Nephron progenitor cell (in vitro differentiated cells): ENCODE data around the gene SLC25A21.
"Not testable (repeated sequence)": the region's sequence is repeated elsewhere in the genome, so short reads cannot be mapped to it uniquely, and the experiment has no call there.

Experiments used
- DNase-seq: peaks from one replicate; pipeline ENCODE4 v3.0.0; 2021
- H3K27ac Mint-ChIP-seq: 2 replicates; pipeline ENCODE4 v1.8.0; 2021; ENCODE audit warnings: mild to moderate bottlenecking, moderate library complexity, mixed read lengths
- H3K27me3 Mint-ChIP-seq: 2 replicates; pipeline ENCODE4 v1.8.0; 2021; ENCODE audit warnings: mild to moderate bottlenecking, low read depth, mixed read lengths; ENCODE audit not compliant: poor library complexity
- H3K36me3 Mint-ChIP-seq: 2 replicates; pipeline ENCODE4 v1.8.0; 2021; ENCODE audit warnings: low read depth, mixed read lengths
- H3K4me1 Mint-ChIP-seq: 2 replicates; pipeline ENCODE4 v1.8.0; 2021; ENCODE audit warnings: mixed read lengths
- H3K4me3 Mint-ChIP-seq: 2 replicates; pipeline ENCODE4 v1.8.0; 2021; ENCODE audit warnings: mild to moderate bottlenecking, moderate library complexity, mixed read lengths
- H3K9me3 Mint-ChIP-seq: 2 replicates; pipeline ENCODE4 v1.8.0; 2021; ENCODE audit warnings: mild to moderate bottlenecking, moderate library complexity, mixed read lengths
- CTCF ChIP-seq: fragments of 200-600 bp; sonication (generic); IDR thresholded peaks from 2 replicates; pipeline ENCODE4 v1.5.0; 2021; ENCODE audit warnings: antibody characterized with exemption

SLC25A21 gene

GRCh38 chr14:36866867-36867266 lies 305.5 kb downstream of the SLC25A21 start:
- Mint-ChIP-seq H3K4me3 (no peak overlapping the region), H3K27me3 (no peaks in the 10 kb centered on the region), H3K9me3 (peaks cover 3% of the 10 kb centered on the region), H3K27ac (peak overlapping the region; percentile 8), H3K36me3 (peaks cover 13% of the 10 kb centered on the region), H3K4me1 (peaks cover 10% of the 10 kb centered on the region)
- TF ChIP-seq CTCF: no peak
- DNase-seq: no peak

GRCh38 chr14:36863271-36863670 lies 309.1 kb downstream of the SLC25A21 start:
- no peaks in the 10 kb centered on the region for H3K27me3 Mint-ChIP-seq
- peaks cover 19% of the 10 kb centered on the region for H3K4me1 Mint-ChIP-seq
- no peaks in the 10 kb centered on the region for H3K9me3 Mint-ChIP-seq
- no peak for DNase-seq
- no peaks in the 10 kb centered on the region for H3K36me3 Mint-ChIP-seq
- H3K27ac Mint-ChIP-seq: no peak overlapping the region
- no peak overlapping the region for H3K4me3 Mint-ChIP-seq
- peak; percentile 29 for TF ChIP-seq CTCF

DNA sequence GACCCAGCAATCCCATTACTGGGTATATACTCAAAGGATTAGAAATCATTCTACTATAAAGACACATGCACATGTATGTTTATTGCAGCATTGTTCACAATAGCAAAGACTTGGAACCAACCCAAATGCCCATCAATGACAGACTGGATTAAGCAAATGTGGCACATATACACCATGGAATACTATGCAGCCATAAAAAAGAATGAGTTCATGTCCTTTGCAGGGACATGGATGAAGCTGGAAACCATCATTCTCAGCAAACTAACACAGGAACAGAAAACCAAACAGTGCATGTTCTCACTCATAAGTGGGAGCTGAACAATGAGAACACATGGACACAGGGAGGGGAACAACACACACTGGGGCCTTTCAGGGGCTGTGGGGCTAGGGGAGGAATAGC lies 310.2 kb downstream of the SLC25A21 start:
- not testable (repeated sequence) for H3K27ac Mint-ChIP-seq, H3K9me3 Mint-ChIP-seq, DNase-seq, H3K36me3 Mint-ChIP-seq, H3K27me3 Mint-ChIP-seq, H3K4me3 Mint-ChIP-seq
- peaks cover 29% of the 10 kb centered on the region for H3K4me1 Mint-ChIP-seq

DNA sequence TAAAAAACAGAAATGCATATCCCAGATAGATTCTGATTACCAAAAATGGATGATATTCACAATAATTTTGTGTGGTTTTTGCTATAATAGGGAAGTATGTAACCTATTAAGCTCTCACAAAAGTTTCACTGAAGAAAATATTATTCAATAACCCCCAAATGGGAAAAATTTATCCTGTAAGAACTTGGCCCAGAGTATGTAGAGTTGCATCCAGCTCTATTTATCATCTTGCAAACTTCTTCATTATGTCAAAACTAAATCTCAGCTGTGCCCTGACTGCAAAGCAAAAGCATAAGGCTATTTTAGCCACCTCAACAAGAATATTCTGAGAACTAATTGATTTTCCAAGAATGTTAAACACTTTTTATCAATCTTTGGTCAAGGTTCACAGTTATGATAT lies 311.6 kb downstream of the SLC25A21 start:
- Mint-ChIP-seq H3K27ac (no peak overlapping the region), H3K4me3 (no peak overlapping the region), H3K9me3 (no peaks in the 10 kb centered on the region), H3K36me3 (no peaks in the 10 kb centered on the region), H3K4me1 (peaks cover 43% of the 10 kb centered on the region), H3K27me3 (no peaks in the 10 kb centered on the region)
- TF ChIP-seq CTCF: no peak
- DNase-seq: no peak

- Mint-ChIP-seq H3K4me1 (peaks cover 43% of the 10 kb centered on the region), H3K9me3 (no peaks in the 10 kb centered on the region), H3K4me3 (no peak overlapping the region), H3K27ac (no peak overlapping the region), H3K36me3 (no peaks in the 10 kb centered on the region), H3K27me3 (no peaks in the 10 kb centered on the region)
- no peak for TF ChIP-seq CTCF
- no peak for DNase-seq
These were observed 313.3 kb downstream of the SLC25A21 start for GRCh38 chr14:36859119-36859518.

DNA sequence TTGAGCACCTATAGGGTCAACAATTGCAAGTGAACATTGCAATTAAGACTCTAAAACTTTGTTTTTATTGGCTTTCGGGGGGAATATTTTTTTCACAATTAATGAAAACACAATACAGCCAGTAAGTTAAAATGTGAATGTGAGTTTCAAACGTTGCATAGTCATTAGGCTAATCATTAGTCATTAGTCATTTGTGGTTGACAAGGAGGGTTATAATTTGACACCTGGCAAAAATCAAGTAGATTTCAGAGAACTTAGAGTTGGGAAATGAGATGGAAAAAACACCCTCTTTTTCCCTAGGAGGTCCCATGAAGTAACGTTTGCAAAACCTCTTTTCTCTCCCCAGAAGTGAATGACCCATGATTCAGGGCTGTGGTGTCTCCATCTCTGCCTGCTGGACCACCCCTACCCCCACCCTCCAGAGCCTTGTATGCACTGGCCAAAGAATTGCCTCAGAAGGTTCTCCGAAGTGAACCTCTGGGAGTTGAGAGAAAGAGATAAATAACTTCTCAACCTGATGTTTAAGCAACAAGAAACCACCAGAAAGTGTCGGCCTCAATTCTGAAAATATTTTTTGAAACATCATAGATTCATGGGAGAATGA lies 314.5 kb downstream of the SLC25A21 start:
- Mint-ChIP-seq H3K27me3 (no peaks in the 10 kb centered on the region), H3K4me3 (no peak overlapping the region)

More for the DNA sequence above, 314.5 kb downstream of the SLC25A21 start:
- peaks cover 52% of the 10 kb centered on the region for H3K4me1 Mint-ChIP-seq
- H3K27ac Mint-ChIP-seq: no peak overlapping the region
- DNase-seq: no peak
- TF ChIP-seq CTCF: no peak
- no peaks in the 10 kb centered on the region for H3K36me3 Mint-ChIP-seq
- H3K9me3 Mint-ChIP-seq: no peaks in the 10 kb centered on the region
